Colonic mucosa (tissue), 4 donors: ENCODE results near the gene STAP1. TPM values are rescaled to one million over a fixed set of nuclear protein-coding genes. Genes with fewer than 3 reads are reported as not detected.

Source experiments
- DNase-seq: peaks from one replicate; pipeline ENCODE4 v3.0.0-alpha.2; 2020
- H3K27ac ChIP-seq: fragments of 200-600 bp; one replicate; pipeline ENCODE4 v1.8.0; 2021
- H3K27me3 ChIP-seq: fragments of 200-600 bp; one replicate; pipeline ENCODE4 v1.8.0; 2021
- H3K36me3 ChIP-seq: fragments of 200-600 bp; one replicate; pipeline ENCODE4 v1.8.0; 2021
- H3K4me1 ChIP-seq: fragments of 200-600 bp; one replicate; pipeline ENCODE4 v1.8.0; 2021; ENCODE audit warnings: mild to moderate bottlenecking
- H3K4me3 ChIP-seq: fragments of 200-600 bp; one replicate; pipeline ENCODE4 v1.8.0; 2021
- H3K9ac ChIP-seq, 2 donors: one replicate each; pipeline ENCODE4 v1.7.0; 2013; ENCODE audit warnings: control low read depth in 2 of 2, low read depth in 2 of 2, low read length in 2 of 2
- H3K9me3 ChIP-seq: fragments of 200-600 bp; one replicate; pipeline ENCODE4 v1.8.0; 2021
- CTCF ChIP-seq: fragments of 200-600 bp; IDR thresholded peaks from one replicate; pipeline ENCODE4 v1.8.0; 2022; ENCODE audit warnings: antibody characterized with exemption, mild to moderate bottlenecking
- intact Hi-C: fragments of 100-400 bp; cut with DNase I; formaldehyde crosslinking; loops from one replicate; pipeline ENCODE4 v1.14.1; 2022
- total RNA-seq, 2 donors: library from RNA; stranded (reverse); fragmentation: NEBNext Ultra II Directional in 1 of 2; extraction: Animal tissue kit (Norgen Biotek cat#: 25700) in 1 of 2; gene quantifications; one replicate each; pipeline ENCODE4 v1.2.1, GENCODE V29; 2021
- donor health status: healthy.
- donor health status: DM: no; HTN: no; CAD: no.
- donor health status: DM: no; HTN: no; CAD: no.

Gene STAP1
- total RNA-seq, 2 donors from 2014 or later = 0.37 to 0.52 TPM

DNA sequence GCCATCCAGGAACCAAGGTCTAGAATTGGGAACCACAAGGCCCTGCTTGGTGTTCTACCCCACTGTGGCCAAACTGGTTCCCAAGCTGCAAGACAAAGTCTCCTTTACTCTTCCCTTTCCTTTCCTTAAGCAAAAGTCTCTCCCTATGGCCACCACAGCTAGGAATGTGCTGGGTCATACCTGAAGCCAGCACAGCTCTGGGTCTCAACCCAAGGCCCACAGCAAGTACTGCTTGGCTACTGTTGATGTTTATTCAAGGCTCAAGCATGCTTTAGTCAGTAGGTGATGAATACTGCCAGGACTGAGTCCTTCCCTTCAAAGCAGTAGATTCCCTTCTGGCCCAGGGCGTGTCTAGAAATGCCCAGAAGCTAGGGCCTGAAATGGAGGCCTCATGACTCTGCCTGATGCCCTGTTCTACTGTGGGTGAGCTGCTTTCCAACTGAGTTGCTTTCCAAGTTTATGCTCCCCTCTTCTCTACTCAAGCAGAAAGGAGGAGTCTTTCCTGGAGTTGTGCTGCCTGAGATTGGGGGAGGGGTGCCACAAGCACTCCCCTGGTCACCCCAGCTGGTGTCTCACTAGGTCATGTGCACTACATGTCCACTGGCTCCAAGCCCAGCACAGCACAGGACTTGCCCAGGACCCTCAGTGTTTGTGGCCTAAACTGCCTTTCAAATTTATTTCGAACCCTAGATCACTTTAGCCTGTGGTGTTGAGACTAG is 44.9 kb downstream of the STAP1 start:
- Histone ChIP-seq H3K9ac (no peak overlapping the region), H3K27ac (no peak overlapping the region), H3K27me3 (no peaks in the 10 kb centered on the region), H3K4me3 (no peak overlapping the region), H3K4me1 (no peaks in the 10 kb centered on the region), H3K36me3 (no peaks in the 10 kb centered on the region), H3K9me3 (no peaks in the 10 kb centered on the region)
- no peak for TF ChIP-seq CTCF
- intact Hi-C loops = no loop called here
- no peak for DNase-seq

GRCh38 chr4:67604029-67604381 is 45.5 kb downstream of the STAP1 start:
- TF ChIP-seq CTCF = no peak
- H3K36me3 ChIP-seq = no peaks in the 10 kb centered on the region
- no peak overlapping the region for H3K9ac ChIP-seq
- no peaks in the 10 kb centered on the region for H3K4me1 ChIP-seq
- H3K9me3 ChIP-seq = no peaks in the 10 kb centered on the region
- H3K27me3 ChIP-seq = no peaks in the 10 kb centered on the region
- H3K4me3 ChIP-seq = no peak overlapping the region
- H3K27ac ChIP-seq = no peak overlapping the region
- intact Hi-C loops = no loop called here
- DNase-seq = no peak

- intact Hi-C loops = no loop called here
- H3K4me1 ChIP-seq = no peaks in the 10 kb centered on the region
- no peak overlapping the region for H3K27ac ChIP-seq
Observed at GRCh38 chr4:67604749-67605148, 46.2 kb downstream of the STAP1 start.

GRCh38 chr4:67608027-67608426 is 49.5 kb downstream of the STAP1 start:
- intact Hi-C loops = no loop called here
- no peak for DNase-seq
- Histone ChIP-seq H3K36me3 (no peaks in the 10 kb centered on the region), H3K9me3 (no peaks in the 10 kb centered on the region), H3K27ac (no peak overlapping the region), H3K9ac (no peak overlapping the region), H3K4me1 (no peaks in the 10 kb centered on the region), H3K27me3 (no peaks in the 10 kb centered on the region), H3K4me3 (no peak overlapping the region)
- no peak for TF ChIP-seq CTCF

More at GRCh38 chr4:67604749-67605148, 46.2 kb downstream of the STAP1 start:
- TF ChIP-seq CTCF = no peak
- no peak overlapping the region for H3K4me3 ChIP-seq
- DNase-seq = no peak
- H3K36me3 ChIP-seq = no peaks in the 10 kb centered on the region
- no peaks in the 10 kb centered on the region for H3K27me3 ChIP-seq
- H3K9me3 ChIP-seq = no peaks in the 10 kb centered on the region
- H3K9ac ChIP-seq = no peak overlapping the region

- Histone ChIP-seq H3K27ac (no peak overlapping the region), H3K9ac (no peak overlapping the region), H3K4me1 (no peaks in the 10 kb centered on the region), H3K9me3 (no peaks in the 10 kb centered on the region), H3K4me3 (no peak overlapping the region), H3K36me3 (no peaks in the 10 kb centered on the region), H3K27me3 (no peaks in the 10 kb centered on the region)
- intact Hi-C loops = no loop called here
- DNase-seq = no peak
- no peak for TF ChIP-seq CTCF
Observed at GRCh38 chr4:67614186-67614585, 55.7 kb downstream of the STAP1 start.
